K562 (cell line): ENCODE measurements around the gene ADAM15. TPM values are rescaled to one million over a fixed set of nuclear protein-coding genes. Genes with fewer than 3 reads are reported as not detected.

Source experiments
- EHMT2 ChIP-seq: fragments of 450-650 bp; IDR thresholded peaks from 2 replicates; pipeline ENCODE4 v1.6.1; 2018; ENCODE audit warnings: antibody characterized with exemption
- KHSRP ChIP-seq: fragments of 450-650 bp; IDR thresholded peaks from 2 replicates; pipeline ENCODE4 v1.6.1; 2017
- MYC ChIP-seq, 2 experiments: fragments of 250-450 bp in 1 of 2; sonication (Bioruptor Pico) in 1 of 2; IDR thresholded peaks; 2 replicates each; pipeline versions ENCODE4 v1.5.1 to v1.6.1; 2012 to 2021; ENCODE audit warnings: low read depth in 2 of 2, borderline replicate concordance in 1 of 2, improper control_type of control experiment in 1 of 2, low read length in 1 of 2, mild to moderate bottlenecking in 1 of 2, moderate library complexity in 1 of 2
- RAD21 ChIP-seq, 2 experiments: fragments of 250-450 bp in 1 of 2; fragments of 450-650 bp in 1 of 2; sonication (Bioruptor Pico) in 1 of 2; formaldehyde crosslinking in 1 of 2; IDR thresholded peaks in 1 of 2; conservative IDR thresholded peaks in 1 of 2; 2 replicates each; pipeline versions ENCODE4 v1.4.0 to v1.8.0; 2020 to 2022; ENCODE audit warnings: mild to moderate bottlenecking in 2 of 2, moderate library complexity in 1 of 2
- polyA plus RNA-seq, 8 experiments: library from polyadenylated mRNA; depleted of rRNA in 4 of 8; stranded (reverse) in 5 of 8; unstranded in 3 of 8; fragments of >200 nt; fragmentation: Nextera tagmentation in 2 of 8; fragmentation: Illumina TruSeq in 1 of 8; extraction: Ambion mirVana in 2 of 8; extraction: Trizol in 1 of 8; gene quantifications; 2 replicates each; pipeline versions ENCODE4 v1.2.1 to v1.2.3, GENCODE V29; 2011 to 2014; ENCODE audit warnings: inconsistent platforms in 1 of 8, missing spikeins in 1 of 8
- total RNA-seq, 7 experiments: library from RNA; depleted of rRNA in 6 of 7; stranded (reverse); fragments of >200 nt in 6 of 7; fragmentation: Illumina TruSeq in 2 of 7; extraction: Trizol in 2 of 7; gene quantifications; 2 replicates each; pipeline versions ENCODE4 v1.2.1 to v1.2.3, GENCODE V29; 2011 to 2021; ENCODE audit warnings: low replicate concordance in 1 of 7
- TF ChIP-seq, protein P1 (sequence below): fragments of 250-450 bp; sonication (Bioruptor Pico); IDR thresholded peaks from 2 replicates; pipeline ENCODE4 v1.4.0; 2020
- TF ChIP-seq, protein P2 (sequence below): IDR thresholded peaks from 2 replicates; pipeline ENCODE4 v1.6.1; 2011; ENCODE audit warnings: borderline replicate concordance, low read depth, mild to moderate bottlenecking, moderate library complexity, low read length; ENCODE audit not compliant: insufficient read depth, poor library complexity, severe bottlenecking
- TF ChIP-seq, protein P3 (sequence below): fragments of 450-650 bp; IDR thresholded peaks from 2 replicates; pipeline ENCODE4 v1.6.1; 2016; ENCODE audit warnings: antibody characterized with exemption
- TF ChIP-seq, protein P4 (sequence below), 3 experiments: IDR thresholded peaks in 2 of 3; conservative IDR thresholded peaks in 1 of 3; 2 replicates each; pipeline ENCODE4 v1.5.1; 2011 to 2012; ENCODE audit warnings: low read length in 3 of 3, mild to moderate bottlenecking in 3 of 3, control low read depth in 2 of 3, improper control_type of control experiment in 1 of 3, inconsistent platforms in 1 of 3, low read depth in 1 of 3, mixed read lengths in 1 of 3, moderate library complexity in 1 of 3; ENCODE audit not compliant: insufficient read depth in 2 of 3
- TF ChIP-seq, protein P5 (sequence below): fragments of 450-650 bp; IDR thresholded peaks from 2 replicates; pipeline ENCODE4 v1.6.1; 2016; ENCODE audit warnings: low read depth, mild to moderate bottlenecking, moderate library complexity
- TF ChIP-seq, protein P6 (sequence below): sonication (generic); formaldehyde crosslinking; IDR thresholded peaks from 2 replicates; pipeline ENCODE4 v1.9.0; 2022; ENCODE audit warnings: mild to moderate bottlenecking, missing genetic modification reagents

The ADAM15 gene
- total and polyA plus RNA-seq, 9 of the 15 experiments (the other 6 are each of a cell fraction or from before 2014, with no cell fraction given) = 0.69 to 72.3 (median 32.8) TPM

DNA sequence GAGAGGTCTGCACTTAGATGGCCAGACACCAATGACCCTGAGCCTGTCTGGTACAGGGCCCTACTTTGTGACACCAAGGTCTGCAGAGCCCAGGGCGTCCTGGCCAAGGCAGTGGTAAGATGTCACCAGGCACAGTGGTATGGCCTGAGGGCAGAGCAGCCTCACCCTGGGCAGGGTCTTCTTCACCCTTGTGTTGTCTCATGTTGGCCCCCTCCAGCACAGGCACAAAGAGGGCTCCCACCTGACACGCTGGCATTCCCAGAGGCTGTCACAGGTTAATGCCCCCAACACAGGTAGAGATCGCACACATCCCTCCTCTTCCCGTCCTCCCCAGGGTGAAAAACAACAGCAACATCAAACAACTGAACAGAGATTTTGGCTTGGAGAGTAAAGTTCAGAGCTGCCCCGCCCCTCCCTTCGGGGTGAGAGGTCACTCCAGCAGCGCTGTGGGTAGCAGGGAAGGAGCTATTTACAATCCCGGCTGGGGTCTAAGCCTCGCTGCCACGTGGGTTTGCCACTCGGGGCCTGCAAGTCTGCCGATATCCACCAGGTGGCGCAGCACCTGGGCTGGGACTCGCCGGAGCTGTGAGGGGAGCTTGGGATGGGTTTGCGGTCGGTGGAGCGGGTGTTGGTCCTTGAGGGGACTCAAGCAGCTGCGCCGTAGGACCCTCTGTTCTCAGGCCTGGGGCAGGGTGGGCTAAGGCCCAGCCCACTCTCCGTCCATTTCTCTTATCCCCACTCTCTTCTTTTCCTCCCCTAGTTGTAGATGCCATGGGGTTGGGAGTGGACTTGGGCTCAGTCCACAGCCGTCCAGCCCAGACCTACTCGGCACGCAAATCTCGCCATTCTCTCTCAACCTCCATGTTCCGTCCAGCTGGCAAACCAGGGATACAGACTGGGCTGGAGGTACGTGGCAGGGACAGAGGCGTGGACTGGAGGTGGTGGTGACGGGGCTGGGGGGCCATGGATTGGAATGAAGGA lies 40.2 kb downstream of the ADAM15 start (continued):
- TF ChIP-seq RAD21 (CRISPR knock-in tag; conservative IDR thresholded peaks at IDR 0.05 in 1 of 2, IDR thresholded peaks at IDR 0.05 in 1 of 2) = peak; percentile 78 to 85
- TF ChIP-seq, protein P1, sequence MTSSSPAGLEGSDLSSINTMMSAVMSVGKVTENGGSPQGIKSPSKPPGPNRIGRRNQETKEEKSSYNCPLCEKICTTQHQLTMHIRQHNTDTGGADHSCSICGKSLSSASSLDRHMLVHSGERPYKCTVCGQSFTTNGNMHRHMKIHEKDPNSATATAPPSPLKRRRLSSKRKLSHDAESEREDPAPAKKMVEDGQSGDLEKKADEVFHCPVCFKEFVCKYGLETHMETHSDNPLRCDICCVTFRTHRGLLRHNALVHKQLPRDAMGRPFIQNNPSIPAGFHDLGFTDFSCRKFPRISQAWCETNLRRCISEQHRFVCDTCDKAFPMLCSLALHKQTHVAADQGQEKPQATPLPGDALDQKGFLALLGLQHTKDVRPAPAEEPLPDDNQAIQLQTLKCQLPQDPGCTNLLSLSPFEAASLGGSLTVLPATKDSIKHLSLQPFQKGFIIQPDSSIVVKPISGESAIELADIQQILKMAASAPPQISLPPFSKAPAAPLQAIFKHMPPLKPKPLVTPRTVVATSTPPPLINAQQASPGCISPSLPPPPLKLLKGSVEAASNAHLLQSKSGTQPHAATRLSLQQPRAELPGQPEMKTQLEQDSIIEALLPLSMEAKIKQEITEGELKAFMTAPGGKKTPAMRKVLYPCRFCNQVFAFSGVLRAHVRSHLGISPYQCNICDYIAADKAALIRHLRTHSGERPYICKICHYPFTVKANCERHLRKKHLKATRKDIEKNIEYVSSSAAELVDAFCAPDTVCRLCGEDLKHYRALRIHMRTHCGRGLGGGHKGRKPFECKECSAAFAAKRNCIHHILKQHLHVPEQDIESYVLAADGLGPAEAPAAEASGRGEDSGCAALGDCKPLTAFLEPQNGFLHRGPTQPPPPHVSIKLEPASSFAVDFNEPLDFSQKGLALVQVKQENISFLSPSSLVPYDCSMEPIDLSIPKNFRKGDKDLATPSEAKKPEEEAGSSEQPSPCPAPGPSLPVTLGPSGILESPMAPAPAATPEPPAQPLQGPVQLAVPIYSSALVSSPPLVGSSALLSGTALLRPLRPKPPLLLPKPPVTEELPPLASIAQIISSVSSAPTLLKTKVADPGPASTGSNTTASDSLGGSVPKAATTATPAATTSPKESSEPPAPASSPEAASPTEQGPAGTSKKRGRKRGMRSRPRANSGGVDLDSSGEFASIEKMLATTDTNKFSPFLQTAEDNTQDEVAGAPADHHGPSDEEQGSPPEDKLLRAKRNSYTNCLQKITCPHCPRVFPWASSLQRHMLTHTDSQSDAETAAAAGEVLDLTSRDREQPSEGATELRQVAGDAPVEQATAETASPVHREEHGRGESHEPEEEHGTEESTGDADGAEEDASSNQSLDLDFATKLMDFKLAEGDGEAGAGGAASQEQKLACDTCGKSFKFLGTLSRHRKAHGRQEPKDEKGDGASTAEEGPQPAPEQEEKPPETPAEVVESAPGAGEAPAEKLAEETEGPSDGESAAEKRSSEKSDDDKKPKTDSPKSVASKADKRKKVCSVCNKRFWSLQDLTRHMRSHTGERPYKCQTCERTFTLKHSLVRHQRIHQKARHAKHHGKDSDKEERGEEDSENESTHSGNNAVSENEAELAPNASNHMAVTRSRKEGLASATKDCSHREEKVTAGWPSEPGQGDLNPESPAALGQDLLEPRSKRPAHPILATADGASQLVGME (CRISPR knock-in tag) = no peak
- TF ChIP-seq, protein P2, sequence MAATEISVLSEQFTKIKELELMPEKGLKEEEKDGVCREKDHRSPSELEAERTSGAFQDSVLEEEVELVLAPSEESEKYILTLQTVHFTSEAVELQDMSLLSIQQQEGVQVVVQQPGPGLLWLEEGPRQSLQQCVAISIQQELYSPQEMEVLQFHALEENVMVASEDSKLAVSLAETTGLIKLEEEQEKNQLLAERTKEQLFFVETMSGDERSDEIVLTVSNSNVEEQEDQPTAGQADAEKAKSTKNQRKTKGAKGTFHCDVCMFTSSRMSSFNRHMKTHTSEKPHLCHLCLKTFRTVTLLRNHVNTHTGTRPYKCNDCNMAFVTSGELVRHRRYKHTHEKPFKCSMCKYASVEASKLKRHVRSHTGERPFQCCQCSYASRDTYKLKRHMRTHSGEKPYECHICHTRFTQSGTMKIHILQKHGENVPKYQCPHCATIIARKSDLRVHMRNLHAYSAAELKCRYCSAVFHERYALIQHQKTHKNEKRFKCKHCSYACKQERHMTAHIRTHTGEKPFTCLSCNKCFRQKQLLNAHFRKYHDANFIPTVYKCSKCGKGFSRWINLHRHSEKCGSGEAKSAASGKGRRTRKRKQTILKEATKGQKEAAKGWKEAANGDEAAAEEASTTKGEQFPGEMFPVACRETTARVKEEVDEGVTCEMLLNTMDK = peak; percentile 38
- TF ChIP-seq, protein P3, sequence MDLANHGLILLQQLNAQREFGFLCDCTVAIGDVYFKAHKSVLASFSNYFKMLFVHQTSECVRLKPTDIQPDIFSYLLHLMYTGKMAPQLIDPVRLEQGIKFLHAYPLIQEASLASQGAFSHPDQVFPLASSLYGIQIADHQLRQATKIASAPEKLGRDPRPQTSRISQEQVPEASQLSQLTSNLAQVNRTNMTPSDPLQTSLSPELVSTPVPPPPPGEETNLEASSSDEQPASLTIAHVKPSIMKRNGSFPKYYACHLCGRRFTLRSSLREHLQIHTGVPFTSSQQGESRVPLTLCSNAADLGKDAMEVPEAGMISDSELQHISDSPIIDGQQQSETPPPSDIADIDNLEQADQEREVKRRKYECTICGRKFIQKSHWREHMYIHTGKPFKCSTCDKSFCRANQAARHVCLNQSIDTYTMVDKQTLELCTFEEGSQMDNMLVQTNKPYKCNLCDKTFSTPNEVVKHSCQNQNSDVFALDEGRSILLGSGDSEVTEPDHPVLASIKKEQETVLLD = no peak
- peak; percentile 97 for TF ChIP-seq MYC (IDR thresholded peaks at IDR 0.05; ENCODE audit: low read depth, low read length)
- TF ChIP-seq MYC (CRISPR knock-in tag; IDR thresholded peaks at IDR 0.05; ENCODE audit: borderline replicate concordance, low read depth) = peak; percentile 61; the same call in 1 of the 2 replicates
- TF ChIP-seq, protein P4, sequence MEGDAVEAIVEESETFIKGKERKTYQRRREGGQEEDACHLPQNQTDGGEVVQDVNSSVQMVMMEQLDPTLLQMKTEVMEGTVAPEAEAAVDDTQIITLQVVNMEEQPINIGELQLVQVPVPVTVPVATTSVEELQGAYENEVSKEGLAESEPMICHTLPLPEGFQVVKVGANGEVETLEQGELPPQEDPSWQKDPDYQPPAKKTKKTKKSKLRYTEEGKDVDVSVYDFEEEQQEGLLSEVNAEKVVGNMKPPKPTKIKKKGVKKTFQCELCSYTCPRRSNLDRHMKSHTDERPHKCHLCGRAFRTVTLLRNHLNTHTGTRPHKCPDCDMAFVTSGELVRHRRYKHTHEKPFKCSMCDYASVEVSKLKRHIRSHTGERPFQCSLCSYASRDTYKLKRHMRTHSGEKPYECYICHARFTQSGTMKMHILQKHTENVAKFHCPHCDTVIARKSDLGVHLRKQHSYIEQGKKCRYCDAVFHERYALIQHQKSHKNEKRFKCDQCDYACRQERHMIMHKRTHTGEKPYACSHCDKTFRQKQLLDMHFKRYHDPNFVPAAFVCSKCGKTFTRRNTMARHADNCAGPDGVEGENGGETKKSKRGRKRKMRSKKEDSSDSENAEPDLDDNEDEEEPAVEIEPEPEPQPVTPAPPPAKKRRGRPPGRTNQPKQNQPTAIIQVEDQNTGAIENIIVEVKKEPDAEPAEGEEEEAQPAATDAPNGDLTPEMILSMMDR (IDR thresholded peaks at IDR 0.05 in 2 of 3, conservative IDR thresholded peaks at IDR 0.05 in 1 of 3; ENCODE audit: insufficient read depth in 2 of 3, low read depth in 1 of 3, low read length in 3 of 3) = peak; percentile 93 to 98 (median 97)
- TF ChIP-seq EHMT2 = no peak
- TF ChIP-seq, protein P5, sequence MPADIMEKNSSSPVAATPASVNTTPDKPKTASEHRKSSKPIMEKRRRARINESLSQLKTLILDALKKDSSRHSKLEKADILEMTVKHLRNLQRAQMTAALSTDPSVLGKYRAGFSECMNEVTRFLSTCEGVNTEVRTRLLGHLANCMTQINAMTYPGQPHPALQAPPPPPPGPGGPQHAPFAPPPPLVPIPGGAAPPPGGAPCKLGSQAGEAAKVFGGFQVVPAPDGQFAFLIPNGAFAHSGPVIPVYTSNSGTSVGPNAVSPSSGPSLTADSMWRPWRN = no peak
- TF ChIP-seq, protein P6, sequence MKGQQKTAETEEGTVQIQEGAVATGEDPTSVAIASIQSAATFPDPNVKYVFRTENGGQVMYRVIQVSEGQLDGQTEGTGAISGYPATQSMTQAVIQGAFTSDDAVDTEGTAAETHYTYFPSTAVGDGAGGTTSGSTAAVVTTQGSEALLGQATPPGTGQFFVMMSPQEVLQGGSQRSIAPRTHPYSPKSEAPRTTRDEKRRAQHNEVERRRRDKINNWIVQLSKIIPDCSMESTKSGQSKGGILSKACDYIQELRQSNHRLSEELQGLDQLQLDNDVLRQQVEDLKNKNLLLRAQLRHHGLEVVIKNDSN (CRISPR knock-in tag) = peak; percentile 82
- no peak for TF ChIP-seq KHSRP
